Skeletal muscle tissue (tissue), 2 donors: ENCODE measurements around the gene TCP1. TPM values are rescaled to one million over a fixed set of nuclear protein-coding genes. Genes with fewer than 3 reads are reported as not detected.

ENCODE experiments used
- small RNA-seq: library from RNA; depleted of rRNA; stranded (forward); fragments of <200 nt; gene quantifications from one replicate; pipeline ENCODE3, GENCODE V24; 2014
- total RNA-seq: library from RNA; depleted of rRNA; stranded (reverse); fragments of >200 nt; gene quantifications from one replicate; pipeline ENCODE4 v1.2.3, GENCODE V29; 2014

TCP1 gene
- total RNA-seq, 1 donor from 2014 or later, result 203 TPM

Small RNA genes within 50 kb of the gene (small RNA-seq; reads per million reads assigned to genes)
- gene SNORA20, result 20.6 reads per million, percentile 94 among the genes with 10 or more reads in this experiment
- gene SNORA29, result not detected

Other genes with a start within 250 kb of the TCP1 start
- 28.7 TPM for gene SOD2, start 96.4 kb downstream of the TCP1 start, total RNA-seq
- 64.7 TPM for gene WTAP, start 62.1 kb downstream of the TCP1 start, total RNA-seq
- gene ACAT2, start 27.6 kb downstream of the TCP1 start, total RNA-seq, result 5.2 TPM
- 81.4 TPM for gene MRPL18, start 865 bp upstream of the TCP1 start, total RNA-seq
- not detected for gene PNLDC1, start 10.7 kb upstream of the TCP1 start, total RNA-seq
- under 0.01 TPM for gene MAS1, start 101.4 kb upstream of the TCP1 start, total RNA-seq
- 161 TPM for gene IGF2R, start 179.5 kb upstream of the TCP1 start, total RNA-seq